Ovary (tissue), 3 donors: ENCODE data around the gene COL23A1.

Source experiments
- EP300 ChIP-seq: sonication (generic); formaldehyde crosslinking; IDR thresholded peaks from one replicate; pipeline ENCODE4 v1.6.1; 2017; ENCODE audit warnings: antibody characterized with exemption
- POLR2A ChIP-seq: fragments of 450-650 bp; IDR thresholded peaks from one replicate; pipeline ENCODE4 v1.6.1; 2017; ENCODE audit warnings: antibody characterized with exemption, mild to moderate bottlenecking, moderate library complexity
- TF ChIP-seq, protein P1 (sequence below), 3 donors: fragments of 450-650 bp in 2 of 3; fragments of 200-600 bp in 1 of 3; IDR thresholded peaks; one replicate each; pipeline versions ENCODE4 v1.5.1 to v1.8.0; 2016 to 2022; ENCODE audit warnings: antibody characterized with exemption in 3 of 3, mild to moderate bottlenecking in 1 of 3
- donor health status: DM: no; HTN: no; CAD: no.

DNA sequence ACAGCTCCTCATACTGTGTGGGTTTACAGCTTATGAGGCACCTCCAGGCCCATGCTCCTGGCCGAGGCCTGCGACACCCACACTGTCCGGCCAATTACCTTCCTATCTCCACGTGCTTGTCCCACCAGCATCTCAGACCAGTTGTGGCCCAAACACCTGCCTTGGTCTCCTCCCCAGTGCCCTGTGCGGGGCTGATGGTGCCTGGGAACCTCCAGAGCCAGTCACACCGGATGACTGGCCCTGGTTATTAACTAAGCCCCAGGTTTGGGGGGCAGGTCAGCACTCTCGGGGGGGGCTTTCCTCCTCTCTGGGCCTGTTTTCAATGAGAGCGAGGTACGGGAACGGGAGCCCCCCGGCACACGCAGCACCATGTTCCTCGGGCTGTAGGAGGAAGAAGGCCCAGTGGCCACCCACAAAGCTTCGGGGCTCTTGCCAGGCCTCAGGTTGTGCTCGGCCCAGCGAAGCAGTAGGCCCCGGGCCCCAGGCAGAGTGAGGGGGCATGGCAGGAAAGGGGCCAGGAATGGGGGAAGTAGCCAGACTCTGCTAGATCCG, 281.6 kb downstream of the COL23A1 start:
- TF ChIP-seq, protein P1, sequence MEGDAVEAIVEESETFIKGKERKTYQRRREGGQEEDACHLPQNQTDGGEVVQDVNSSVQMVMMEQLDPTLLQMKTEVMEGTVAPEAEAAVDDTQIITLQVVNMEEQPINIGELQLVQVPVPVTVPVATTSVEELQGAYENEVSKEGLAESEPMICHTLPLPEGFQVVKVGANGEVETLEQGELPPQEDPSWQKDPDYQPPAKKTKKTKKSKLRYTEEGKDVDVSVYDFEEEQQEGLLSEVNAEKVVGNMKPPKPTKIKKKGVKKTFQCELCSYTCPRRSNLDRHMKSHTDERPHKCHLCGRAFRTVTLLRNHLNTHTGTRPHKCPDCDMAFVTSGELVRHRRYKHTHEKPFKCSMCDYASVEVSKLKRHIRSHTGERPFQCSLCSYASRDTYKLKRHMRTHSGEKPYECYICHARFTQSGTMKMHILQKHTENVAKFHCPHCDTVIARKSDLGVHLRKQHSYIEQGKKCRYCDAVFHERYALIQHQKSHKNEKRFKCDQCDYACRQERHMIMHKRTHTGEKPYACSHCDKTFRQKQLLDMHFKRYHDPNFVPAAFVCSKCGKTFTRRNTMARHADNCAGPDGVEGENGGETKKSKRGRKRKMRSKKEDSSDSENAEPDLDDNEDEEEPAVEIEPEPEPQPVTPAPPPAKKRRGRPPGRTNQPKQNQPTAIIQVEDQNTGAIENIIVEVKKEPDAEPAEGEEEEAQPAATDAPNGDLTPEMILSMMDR (IDR thresholded peaks at IDR 0.05), result no peak
- TF ChIP-seq POLR2A, result no peak
- no peak for TF ChIP-seq EP300
